GM23338 (cell line): ENCODE measurements around the gene HOXD9. TPM values are rescaled to one million over a fixed set of nuclear protein-coding genes. Genes with fewer than 3 reads are reported as not detected.

Source experiments
- CTCF ChIP-seq, 2 experiments: fragments of 200-600 bp in 1 of 2; sonication (generic) in 1 of 2; conservative IDR thresholded peaks; 2 replicates each; pipeline versions ENCODE4 v1.5.1 to v1.6.1; 2016 to 2017; ENCODE audit warnings: antibody characterized with exemption in 2 of 2, low read depth in 2 of 2, mild to moderate bottlenecking in 2 of 2, moderate library complexity in 1 of 2
- EZH2 ChIP-seq: fragments of 200-600 bp; sonication (generic); IDR thresholded peaks from one replicate; pipeline ENCODE4 v1.8.0; 2017; ENCODE audit warnings: antibody characterized with exemption, mild to moderate bottlenecking, low read depth; ENCODE audit not compliant: unreplicated experiment
- POLR2AphosphoS5 ChIP-seq: IDR thresholded peaks from 2 replicates; pipeline ENCODE4 v1.6.1; 2016; ENCODE audit warnings: antibody characterized with exemption, low read depth
- REST ChIP-seq: IDR thresholded peaks from one replicate; pipeline ENCODE4 v1.6.1; 2018; ENCODE audit warnings: antibody characterized with exemption; ENCODE audit not compliant: unreplicated experiment
- STAT1 ChIP-seq: IDR thresholded peaks from one replicate; pipeline ENCODE4 v1.6.1; 2016; ENCODE audit warnings: antibody characterized with exemption; ENCODE audit not compliant: unreplicated experiment
- ZNF114 ChIP-seq: fragments of 250-450 bp; sonication (Bioruptor Pico); IDR thresholded peaks from 2 replicates; pipeline ENCODE4 v1.5.0; 2020; ENCODE audit warnings: mild to moderate bottlenecking, moderate library complexity
- ZNF462 ChIP-seq: fragments of 250-450 bp; sonication (Bioruptor Pico); IDR thresholded peaks from 2 replicates; pipeline ENCODE4 v1.5.0; 2020; ENCODE audit warnings: mild to moderate bottlenecking, moderate library complexity
- polyA plus RNA-seq: library from polyadenylated mRNA; unstranded; fragments of >200 nt; fragmentation: Nextera tagmentation; extraction: Ambion mirVana; gene quantifications from 2 replicates; pipeline ENCODE4 v1.2.1, GENCODE V29; 2016
- total RNA-seq: library from RNA; depleted of rRNA; stranded (reverse); fragments of >200 nt; shearing (Covaris generic); gene quantifications from 2 replicates; pipeline ENCODE4 v1.2.3, GENCODE V29; 2014

Gene HOXD9
- total and polyA plus RNA-seq, 2 experiments from 2014 or later = not detected

GRCh38 chr2:176105078-176105729 lies 17.3 kb upstream of the HOXD9 start (continued):
- no peak for TF ChIP-seq ZNF462
- no peak for TF ChIP-seq STAT1
- TF ChIP-seq REST = no peak
- no peak for TF ChIP-seq CTCF (conservative IDR thresholded peaks at IDR 0.05; ENCODE audit: low read depth in 2 of 2)
- no peak for TF ChIP-seq ZNF114 (CRISPR knock-in tag)
- peak; percentile 61 for TF ChIP-seq EZH2
- TF ChIP-seq POLR2AphosphoS5 = no peak
